ENCODE data around the gene PTPRR. TPM values are rescaled to one million over a fixed set of nuclear protein-coding genes. Genes with fewer than 3 reads are reported as not detected.

Gene PTPRR
- total RNA-seq, 1 donor from 2014 or later: 1.4 TPM

- Histone ChIP-seq H2AFZ (ENCODE audit: low read depth, low read length) (no peak overlapping the region), H3K4me3 (ENCODE audit: insufficient read depth, low read depth, low read length) (no peak overlapping the region), H3K4me2 (ENCODE audit: low read length) (no peak overlapping the region), H3K36me3 (ENCODE audit: insufficient read depth, low read length) (no peaks in the 10 kb centered on the region), H3K4me1 (ENCODE audit: insufficient read depth, low read length) (no peaks in the 10 kb centered on the region), H3K79me2 (ENCODE audit: insufficient read depth, low read length) (no peaks in the 10 kb centered on the region), H3K27me3 (ENCODE audit: insufficient read depth, low read length) (no peaks in the 10 kb centered on the region), H3K27ac (ENCODE audit: low read depth, low read length) (no peak overlapping the region), H3K9ac (ENCODE audit: low read length) (no peak overlapping the region), H4K20me1 (ENCODE audit: insufficient read depth, low read length) (no peaks in the 10 kb centered on the region), H3K9me3 (ENCODE audit: insufficient read depth, low read depth, low read length) (no peaks in the 10 kb centered on the region)
- no peaks in the 10 kb centered on the region for H3K36me3 Mint-ChIP-seq (ENCODE audit: low read depth, unreplicated experiment)
- H3K27ac Mint-ChIP-seq (ENCODE audit: unreplicated experiment): no peak overlapping the region
- H3K9me3 Mint-ChIP-seq (ENCODE audit: unreplicated experiment): no peaks in the 10 kb centered on the region
- DNase-seq (ENCODE audit: low read depth): no peak
- no peak for TF ChIP-seq EZH2 (IDR thresholded peaks at IDR 0.05; ENCODE audit: insufficient read depth, low read length)
- TF ChIP-seq, protein P1, sequence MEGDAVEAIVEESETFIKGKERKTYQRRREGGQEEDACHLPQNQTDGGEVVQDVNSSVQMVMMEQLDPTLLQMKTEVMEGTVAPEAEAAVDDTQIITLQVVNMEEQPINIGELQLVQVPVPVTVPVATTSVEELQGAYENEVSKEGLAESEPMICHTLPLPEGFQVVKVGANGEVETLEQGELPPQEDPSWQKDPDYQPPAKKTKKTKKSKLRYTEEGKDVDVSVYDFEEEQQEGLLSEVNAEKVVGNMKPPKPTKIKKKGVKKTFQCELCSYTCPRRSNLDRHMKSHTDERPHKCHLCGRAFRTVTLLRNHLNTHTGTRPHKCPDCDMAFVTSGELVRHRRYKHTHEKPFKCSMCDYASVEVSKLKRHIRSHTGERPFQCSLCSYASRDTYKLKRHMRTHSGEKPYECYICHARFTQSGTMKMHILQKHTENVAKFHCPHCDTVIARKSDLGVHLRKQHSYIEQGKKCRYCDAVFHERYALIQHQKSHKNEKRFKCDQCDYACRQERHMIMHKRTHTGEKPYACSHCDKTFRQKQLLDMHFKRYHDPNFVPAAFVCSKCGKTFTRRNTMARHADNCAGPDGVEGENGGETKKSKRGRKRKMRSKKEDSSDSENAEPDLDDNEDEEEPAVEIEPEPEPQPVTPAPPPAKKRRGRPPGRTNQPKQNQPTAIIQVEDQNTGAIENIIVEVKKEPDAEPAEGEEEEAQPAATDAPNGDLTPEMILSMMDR (IDR thresholded peaks at IDR 0.05; ENCODE audit: insufficient read depth, low read depth, low read length): no peak
- peaks cover 6% of the 10 kb centered on the region for H3K4me1 Mint-ChIP-seq (ENCODE audit: low read depth, unreplicated experiment)
- no peak for FAIRE-seq
- H3K4me3 Mint-ChIP-seq (ENCODE audit: unreplicated experiment): no peak overlapping the region
- peaks cover 5% of the 10 kb centered on the region for H3K27me3 Mint-ChIP-seq (ENCODE audit: low read depth, unreplicated experiment)
Observed at GRCh38 chr12:70748809-70749208, 171.7 kb downstream of the PTPRR start.

- no peak for TF ChIP-seq EZH2 (IDR thresholded peaks at IDR 0.05; ENCODE audit: insufficient read depth, low read length)
- TF ChIP-seq, protein P1 (IDR thresholded peaks at IDR 0.05; ENCODE audit: insufficient read depth, low read depth, low read length): no peak
- FAIRE-seq: no peak
- H3K4me3 Mint-ChIP-seq (ENCODE audit: unreplicated experiment): no peak overlapping the region
Observed at GRCh38 chr12:70747445-70748260, 172.9 kb downstream of the PTPRR start.

GRCh38 chr12:70745048-70745447, 175.5 kb downstream of the PTPRR start:
- peaks cover 2% of the 10 kb centered on the region for H3K9me3 Mint-ChIP-seq (ENCODE audit: unreplicated experiment)
- H3K4me3 ChIP-seq (ENCODE audit: insufficient read depth, low read depth, low read length): no peak overlapping the region
- H3K9me3 ChIP-seq (ENCODE audit: insufficient read depth, low read depth, low read length): no peaks in the 10 kb centered on the region
- no peaks in the 10 kb centered on the region for H3K79me2 ChIP-seq (ENCODE audit: insufficient read depth, low read length)
- no peaks in the 10 kb centered on the region for H3K27me3 ChIP-seq (ENCODE audit: insufficient read depth, low read length)
- no peak overlapping the region for H3K9ac ChIP-seq (ENCODE audit: low read length)
- H3K27ac ChIP-seq (ENCODE audit: low read depth, low read length): no peak overlapping the region
- H2AFZ ChIP-seq (ENCODE audit: low read depth, low read length): no peak overlapping the region
- H3K27ac Mint-ChIP-seq (ENCODE audit: unreplicated experiment): no peak overlapping the region
- no peaks in the 10 kb centered on the region for H4K20me1 ChIP-seq (ENCODE audit: insufficient read depth, low read length)
- TF ChIP-seq, protein P1 (IDR thresholded peaks at IDR 0.05; ENCODE audit: insufficient read depth, low read depth, low read length): no peak
- no peak for TF ChIP-seq EZH2 (IDR thresholded peaks at IDR 0.05; ENCODE audit: insufficient read depth, low read length)
- H3K27me3 Mint-ChIP-seq (ENCODE audit: low read depth, unreplicated experiment): peaks cover 2% of the 10 kb centered on the region
- no peaks in the 10 kb centered on the region for H3K36me3 ChIP-seq (ENCODE audit: insufficient read depth, low read length)
- H3K4me1 ChIP-seq (ENCODE audit: insufficient read depth, low read length): no peaks in the 10 kb centered on the region
- DNase-seq (ENCODE audit: low read depth) (no peak), FAIRE-seq (no peak)
- peaks cover 7% of the 10 kb centered on the region for H3K4me1 Mint-ChIP-seq (ENCODE audit: low read depth, unreplicated experiment)
- no peak overlapping the region for H3K4me3 Mint-ChIP-seq (ENCODE audit: unreplicated experiment)
- no peak overlapping the region for H3K4me2 ChIP-seq (ENCODE audit: low read length)
- no peaks in the 10 kb centered on the region for H3K36me3 Mint-ChIP-seq (ENCODE audit: low read depth, unreplicated experiment)

More at GRCh38 chr12:70747445-70748260, 172.9 kb downstream of the PTPRR start:
- no peaks in the 10 kb centered on the region for H3K9me3 ChIP-seq (ENCODE audit: insufficient read depth, low read depth, low read length)
- no peak overlapping the region for H3K4me3 ChIP-seq (ENCODE audit: insufficient read depth, low read depth, low read length)
- Mint-ChIP-seq H3K27ac (ENCODE audit: unreplicated experiment) (no peak overlapping the region), H3K9me3 (ENCODE audit: unreplicated experiment) (no peaks in the 10 kb centered on the region), H3K36me3 (ENCODE audit: low read depth, unreplicated experiment) (no peaks in the 10 kb centered on the region), H3K4me1 (ENCODE audit: low read depth, unreplicated experiment) (peaks cover 7% of the 10 kb centered on the region), H3K27me3 (ENCODE audit: low read depth, unreplicated experiment) (peaks cover 5% of the 10 kb centered on the region)
- H3K36me3 ChIP-seq (ENCODE audit: insufficient read depth, low read length): no peaks in the 10 kb centered on the region
- H2AFZ ChIP-seq (ENCODE audit: low read depth, low read length): no peak overlapping the region
- no peak overlapping the region for H3K27ac ChIP-seq (ENCODE audit: low read depth, low read length)
- no peaks in the 10 kb centered on the region for H3K4me1 ChIP-seq (ENCODE audit: insufficient read depth, low read length)
- no peak overlapping the region for H3K9ac ChIP-seq (ENCODE audit: low read length)
- H3K4me2 ChIP-seq (ENCODE audit: low read length): no peak overlapping the region
- H3K79me2 ChIP-seq (ENCODE audit: insufficient read depth, low read length): no peaks in the 10 kb centered on the region
- H3K27me3 ChIP-seq (ENCODE audit: insufficient read depth, low read length): no peaks in the 10 kb centered on the region
- H4K20me1 ChIP-seq (ENCODE audit: insufficient read depth, low read length): no peaks in the 10 kb centered on the region
- DNase-seq (ENCODE audit: low read depth): no peak
